ENCODE results near the gene NHS. TPM values are rescaled to one million over a fixed set of nuclear protein-coding genes. Genes with fewer than 3 reads are reported as not detected.
"Not testable (repeated sequence)": the region's sequence is repeated elsewhere in the genome, so short reads cannot be mapped to it uniquely, and the experiment has no call there.

Gene NHS
- total RNA-seq, 1 donor from 2014 or later, result 12.1 TPM

DNA sequence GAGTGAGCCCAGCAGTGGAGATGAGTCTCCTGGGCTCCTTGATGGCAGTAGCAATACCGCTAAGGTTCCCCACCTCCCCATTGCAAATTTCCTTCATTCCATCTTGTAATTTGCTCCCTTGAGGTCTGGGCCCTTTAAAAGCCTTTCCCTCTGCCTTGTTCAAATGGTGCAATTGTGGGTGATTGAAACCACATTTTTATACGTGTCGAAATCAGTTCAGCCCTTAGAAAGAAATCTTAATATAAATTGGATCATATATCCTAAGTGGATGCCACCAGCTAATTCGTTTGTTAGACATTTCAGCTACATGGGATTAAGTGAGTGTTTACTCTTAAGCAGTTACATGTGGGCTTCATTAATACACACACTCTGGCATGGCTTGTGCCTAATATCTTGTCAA is 68.6 kb downstream of the NHS start:
- H3K4me1 Mint-ChIP-seq, result peaks cover 20% of the 10 kb centered on the region
- H3K4me3 Mint-ChIP-seq, result no peak overlapping the region
- no peak overlapping the region for H3K27ac Mint-ChIP-seq
- Histone ChIP-seq H3K27me3 (no peaks in the 10 kb centered on the region), H3K4me3 (no peak overlapping the region), H4K20me1 (ENCODE audit: low read depth) (no peaks in the 10 kb centered on the region), H3K4me1 (peaks cover 4% of the 10 kb centered on the region), H3K4me2 (no peak overlapping the region), H3K9me3 (ENCODE audit: low read depth) (no peaks in the 10 kb centered on the region), H3K9ac (no peak overlapping the region), H3K27ac (no peak overlapping the region), H3K79me2 (ENCODE audit: low read depth) (no peaks in the 10 kb centered on the region), H3K36me3 (no peaks in the 10 kb centered on the region), H2AFZ (replicated peaks) (no peak overlapping the region), H3F3A (ENCODE audit: low read depth) (no peaks in the 10 kb centered on the region)
- no peak for TF ChIP-seq CTCF (IDR thresholded peaks at IDR 0.05)
- peaks cover 5% of the 10 kb centered on the region for H3K27me3 Mint-ChIP-seq (ENCODE audit: insufficient read depth, low read depth)
- no peaks in the 10 kb centered on the region for H3K36me3 Mint-ChIP-seq
- H3K9me3 Mint-ChIP-seq, result no peaks in the 10 kb centered on the region
- no peak for DNase-seq (ENCODE audit: low spot score)

DNA sequence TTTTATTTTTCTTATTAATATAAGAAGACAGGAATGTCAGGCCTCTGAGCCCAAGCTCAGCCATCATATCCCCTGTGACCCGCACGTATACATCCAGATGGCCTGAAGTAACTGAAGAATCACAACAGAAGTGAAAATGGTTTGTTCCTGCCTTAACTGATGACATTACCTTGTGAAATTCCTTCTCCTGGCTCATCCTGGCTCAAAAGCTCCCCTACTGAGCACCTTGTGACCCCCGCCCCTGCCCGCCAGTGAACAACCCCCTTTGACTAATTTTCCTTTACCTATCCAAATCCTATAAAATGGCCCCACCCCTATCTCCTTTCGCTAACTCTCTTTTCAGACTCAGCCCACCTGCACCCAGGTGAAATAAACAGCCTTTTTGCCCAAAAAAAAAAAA is 71.3 kb downstream of the NHS start:
- not testable (repeated sequence) for H3K4me3 Mint-ChIP-seq; H3K4me3 ChIP-seq; H3K79me2 ChIP-seq (ENCODE audit: low read depth); H3K27me3 ChIP-seq; H3K27me3 Mint-ChIP-seq (ENCODE audit: insufficient read depth, low read depth); H3F3A ChIP-seq (ENCODE audit: low read depth); H3K9me3 ChIP-seq (ENCODE audit: low read depth); H3K36me3 Mint-ChIP-seq; H3K4me2 ChIP-seq; H3K36me3 ChIP-seq; H3K27ac ChIP-seq; H3K9ac ChIP-seq; DNase-seq (ENCODE audit: low spot score); H3K4me1 ChIP-seq; H4K20me1 ChIP-seq (ENCODE audit: low read depth); H2AFZ ChIP-seq (replicated peaks); H3K9me3 Mint-ChIP-seq
- peak overlapping the region; percentile 14 for H3K27ac Mint-ChIP-seq
- H3K4me1 Mint-ChIP-seq, result peaks cover 28% of the 10 kb centered on the region

- no peaks in the 10 kb centered on the region for H3K36me3 ChIP-seq
- H2AFZ ChIP-seq (replicated peaks), result no peak overlapping the region
- H4K20me1 ChIP-seq (ENCODE audit: low read depth), result no peaks in the 10 kb centered on the region
- no peaks in the 10 kb centered on the region for H3K9me3 Mint-ChIP-seq
- H3F3A ChIP-seq (ENCODE audit: low read depth), result no peaks in the 10 kb centered on the region
- H3K4me2 ChIP-seq, result no peak overlapping the region
- no peaks in the 10 kb centered on the region for H3K36me3 Mint-ChIP-seq
- H3K27me3 ChIP-seq, result no peaks in the 10 kb centered on the region
- H3K4me3 Mint-ChIP-seq, result no peak overlapping the region
- H3K27me3 Mint-ChIP-seq (ENCODE audit: insufficient read depth, low read depth), result peaks cover 2% of the 10 kb centered on the region
- no peak for TF ChIP-seq EZH2phosphoT487 (IDR thresholded peaks at IDR 0.05)
- no peak for TF ChIP-seq CTCF (IDR thresholded peaks at IDR 0.05)
- no peak for TF ChIP-seq EZH2 (IDR thresholded peaks at IDR 0.05)
- no peak overlapping the region for H3K27ac Mint-ChIP-seq
- no peak overlapping the region for H3K27ac ChIP-seq
- no peak overlapping the region for H3K4me3 ChIP-seq
- DNase-seq (ENCODE audit: low spot score), result no peak
- peaks cover 4% of the 10 kb centered on the region for H3K4me1 ChIP-seq
- no peaks in the 10 kb centered on the region for H3K9me3 ChIP-seq (ENCODE audit: low read depth)
- peaks cover 31% of the 10 kb centered on the region for H3K4me1 Mint-ChIP-seq
- H3K79me2 ChIP-seq (ENCODE audit: low read depth), result no peaks in the 10 kb centered on the region
- H3K9ac ChIP-seq, result no peak overlapping the region
Observed at GRCh38 chrX:17448188-17448587, 73.2 kb downstream of the NHS start.

- H3K79me2 ChIP-seq (ENCODE audit: low read depth), result no peaks in the 10 kb centered on the region
- no peak overlapping the region for H3K9ac ChIP-seq
- Mint-ChIP-seq H3K4me3 (no peak overlapping the region), H3K27me3 (ENCODE audit: insufficient read depth, low read depth) (peaks cover 2% of the 10 kb centered on the region), H3K36me3 (peaks cover 4% of the 10 kb centered on the region), H3K4me1 (peaks cover 36% of the 10 kb centered on the region), H3K9me3 (no peaks in the 10 kb centered on the region), H3K27ac (no peak overlapping the region)
- H3K4me3 ChIP-seq, result no peak overlapping the region
- H3K36me3 ChIP-seq, result no peaks in the 10 kb centered on the region
- H3K27ac ChIP-seq, result no peak overlapping the region
- no peak for DNase-seq (ENCODE audit: low spot score)
- H3K4me1 ChIP-seq, result peaks cover 4% of the 10 kb centered on the region
- H3K9me3 ChIP-seq (ENCODE audit: low read depth), result no peaks in the 10 kb centered on the region
- no peak overlapping the region for H2AFZ ChIP-seq (replicated peaks)
- no peak overlapping the region for H3K4me2 ChIP-seq
- no peak for TF ChIP-seq EZH2 (IDR thresholded peaks at IDR 0.05)
- no peak for TF ChIP-seq CTCF (IDR thresholded peaks at IDR 0.05)
- no peak for TF ChIP-seq EZH2phosphoT487 (IDR thresholded peaks at IDR 0.05)
- no peaks in the 10 kb centered on the region for H3F3A ChIP-seq (ENCODE audit: low read depth)
- H4K20me1 ChIP-seq (ENCODE audit: low read depth), result no peaks in the 10 kb centered on the region
- H3K27me3 ChIP-seq, result no peaks in the 10 kb centered on the region
Observed at GRCh38 chrX:17449866-17450265, 74.9 kb downstream of the NHS start.

Data from neural progenitor cell (in vitro differentiated cells).